Measurements from ENCODE around the gene GBP2.
"Not testable (repeated sequence)": the region's sequence is repeated elsewhere in the genome, so short reads cannot be mapped to it uniquely, and the experiment has no call there.

The GBP2 gene, protein sequence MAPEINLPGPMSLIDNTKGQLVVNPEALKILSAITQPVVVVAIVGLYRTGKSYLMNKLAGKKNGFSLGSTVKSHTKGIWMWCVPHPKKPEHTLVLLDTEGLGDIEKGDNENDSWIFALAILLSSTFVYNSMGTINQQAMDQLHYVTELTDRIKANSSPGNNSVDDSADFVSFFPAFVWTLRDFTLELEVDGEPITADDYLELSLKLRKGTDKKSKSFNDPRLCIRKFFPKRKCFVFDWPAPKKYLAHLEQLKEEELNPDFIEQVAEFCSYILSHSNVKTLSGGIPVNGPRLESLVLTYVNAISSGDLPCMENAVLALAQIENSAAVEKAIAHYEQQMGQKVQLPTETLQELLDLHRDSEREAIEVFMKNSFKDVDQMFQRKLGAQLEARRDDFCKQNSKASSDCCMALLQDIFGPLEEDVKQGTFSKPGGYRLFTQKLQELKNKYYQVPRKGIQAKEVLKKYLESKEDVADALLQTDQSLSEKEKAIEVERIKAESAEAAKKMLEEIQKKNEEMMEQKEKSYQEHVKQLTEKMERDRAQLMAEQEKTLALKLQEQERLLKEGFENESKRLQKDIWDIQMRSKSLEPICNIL

GRCh38 chr1:89125913-89126580, at the start of gene GBP2:
Gene GBP2, minus strand, starts transcription at chr1:89126114. Its CDS starts 4,148 bp downstream, at chr1:89121966.
- DNase-seq: peak; percentile 93

- no peak for DNase-seq
Measured at GRCh38 chr1:89174491-89174890, 48.6 kb upstream of the GBP2 start.

GRCh38 chr1:89172468-89173143, 46.7 kb upstream of the GBP2 start:
- no peak for DNase-seq

- DNase-seq: peak; percentile 59
Measured at GRCh38 chr1:89171067-89171438, 45.1 kb upstream of the GBP2 start.

- DNase-seq: no peak
Measured at GRCh38 chr1:89170170-89171066, 44.5 kb upstream of the GBP2 start.

DNA sequence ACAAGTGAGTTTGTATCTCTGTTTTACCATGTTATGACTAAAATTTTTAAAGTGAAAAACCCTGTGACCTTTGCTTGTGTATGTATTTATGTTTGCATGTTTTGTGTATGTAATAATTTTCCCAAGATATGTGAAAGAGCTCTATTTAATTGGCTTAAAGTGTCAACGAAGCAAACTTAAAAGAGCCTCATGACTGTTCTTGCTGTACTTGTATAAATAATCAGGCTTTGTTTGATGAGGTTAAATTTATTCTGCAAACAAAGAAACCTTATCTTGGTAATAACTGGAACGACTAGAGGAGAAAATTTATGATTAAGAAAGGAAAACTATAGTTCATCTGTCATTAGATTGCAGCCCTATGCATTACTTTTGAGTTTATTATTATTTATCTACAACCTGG, 43.3 kb upstream of the GBP2 start:
- no peak for DNase-seq

GRCh38 chr1:89167590-89168230, 41.8 kb upstream of the GBP2 start:
- no peak for DNase-seq

DNA sequence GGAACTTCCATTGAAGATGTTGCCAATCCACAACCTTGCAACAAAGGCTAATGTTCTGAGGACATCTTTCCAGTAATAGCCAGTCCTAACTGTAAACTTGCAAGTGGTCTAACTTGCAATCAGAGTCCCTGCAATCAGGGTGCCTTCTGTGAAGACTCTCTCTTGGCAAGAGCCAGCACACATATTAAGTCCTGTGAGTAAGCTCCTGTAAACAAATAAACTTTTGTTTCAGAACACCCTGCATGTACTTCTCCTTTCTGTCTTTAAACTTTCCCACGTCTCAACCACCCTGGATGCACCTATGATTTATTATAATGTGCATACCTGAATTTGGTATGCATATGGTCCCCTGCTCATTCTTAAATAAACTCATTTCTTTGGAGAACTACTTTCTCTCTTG, 40.8 kb upstream of the GBP2 start:
- DNase-seq: no peak

GRCh38 chr1:89165811-89166210, 39.9 kb upstream of the GBP2 start:
- no peak for DNase-seq

- no peak for DNase-seq
Measured at GRCh38 chr1:89151047-89151446, 25.1 kb upstream of the GBP2 start.

- DNase-seq: no peak
Measured at GRCh38 chr1:89149976-89150375, 24.1 kb upstream of the GBP2 start.

DNA sequence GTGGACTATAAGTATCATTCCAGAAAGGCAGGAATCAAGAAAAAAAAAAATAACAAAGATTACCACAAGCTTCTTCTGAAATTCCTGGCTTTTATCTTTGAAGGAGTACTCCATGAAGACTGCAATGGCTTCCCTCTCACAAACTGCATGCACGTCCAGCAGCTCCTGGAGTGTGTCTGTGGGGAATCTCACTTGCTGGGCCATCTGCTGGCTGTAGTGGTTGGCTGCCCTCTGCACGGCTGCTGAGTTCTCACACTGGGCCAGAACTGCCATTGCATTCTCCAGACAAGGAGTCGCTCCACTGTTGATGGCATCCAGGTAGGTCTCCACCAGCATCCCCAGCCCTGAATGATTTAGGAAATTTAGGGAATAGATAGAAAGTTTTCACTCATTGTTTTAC, 23.3 kb upstream of the GBP2 start:
- DNase-seq: peak; percentile 56

DNA sequence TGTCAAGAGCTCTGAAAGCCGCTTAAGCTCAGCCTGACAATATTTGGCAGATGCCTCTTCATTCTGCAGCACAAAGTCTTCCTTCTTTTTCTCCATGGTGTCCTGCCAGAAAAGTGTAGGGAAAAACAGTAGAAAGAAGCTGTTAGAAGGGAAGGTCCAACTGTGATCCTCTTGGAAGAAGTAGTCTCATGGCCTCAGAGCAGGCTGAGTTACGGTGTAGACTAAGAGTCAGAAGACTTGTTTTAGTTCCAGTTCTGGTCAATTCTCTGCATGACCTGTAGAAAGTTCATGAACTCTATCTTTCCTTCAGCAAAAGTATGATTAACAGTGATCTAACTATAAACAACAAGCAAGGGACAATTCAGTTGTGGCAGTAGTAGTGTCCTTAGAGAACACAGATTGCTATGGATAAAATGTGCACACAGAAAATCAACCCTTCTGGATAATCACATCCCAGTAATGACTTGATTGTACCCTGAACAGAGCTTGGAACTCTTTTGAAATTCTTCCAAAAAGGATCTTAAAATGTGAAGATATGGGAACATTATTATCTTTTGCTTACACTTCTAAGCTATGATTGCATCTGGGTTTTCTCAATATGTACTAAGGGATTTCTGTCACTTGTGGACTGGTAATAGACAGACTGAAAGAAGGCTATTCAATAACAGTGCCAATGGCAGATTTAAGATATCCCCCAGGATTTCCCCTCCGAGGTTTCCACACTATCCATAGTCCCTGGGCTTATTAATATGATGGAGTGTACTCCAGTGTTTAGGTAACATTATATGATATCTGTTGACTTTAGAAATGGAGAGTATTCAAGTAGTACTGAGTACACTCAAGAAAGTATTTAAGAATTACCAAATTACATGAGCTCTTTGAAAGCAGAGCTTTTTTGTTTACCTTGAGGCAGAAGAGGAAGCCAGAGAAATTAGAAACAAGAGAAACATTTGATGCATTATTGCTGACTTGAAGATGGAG, 22.1 kb upstream of the GBP2 start:
- DNase-seq: no peak

DNA sequence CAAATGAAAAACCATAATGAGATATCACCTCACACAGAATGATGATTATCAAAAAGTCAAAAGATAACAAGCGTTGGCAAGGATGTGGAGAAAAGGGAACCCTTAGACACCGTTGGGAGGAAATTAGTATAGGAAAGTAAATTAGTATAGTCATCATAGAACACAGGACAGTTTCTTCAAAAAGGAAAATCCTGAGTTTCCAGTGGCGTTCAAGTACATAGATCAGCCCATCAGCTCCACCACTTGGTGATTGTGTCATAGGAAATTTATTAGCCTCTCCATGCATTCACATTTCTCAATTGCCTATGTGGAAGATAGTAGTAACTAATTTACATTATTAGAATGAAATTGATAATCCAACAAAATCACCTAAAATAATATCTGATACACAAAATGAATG, 20.8 kb upstream of the GBP2 start:
- no peak for DNase-seq

DNA sequence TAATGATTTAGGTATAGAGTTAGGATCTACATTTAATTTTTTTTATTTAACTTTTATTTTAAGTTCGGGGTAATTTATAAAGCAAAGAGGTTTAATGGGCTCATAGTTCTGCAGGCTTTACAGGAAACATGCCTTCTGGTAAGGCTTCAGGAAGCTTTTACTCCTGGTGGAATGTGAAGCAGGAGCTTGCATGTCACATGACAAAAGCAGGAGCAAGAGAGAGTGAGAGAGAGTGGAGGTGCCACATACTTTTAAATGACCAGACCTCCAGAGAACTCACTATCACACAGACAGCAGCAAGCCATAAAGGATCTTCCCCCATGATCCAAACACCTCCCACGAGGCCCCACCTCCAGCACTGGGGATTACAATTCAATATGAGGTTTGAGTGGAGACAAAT, 17.6 kb upstream of the GBP2 start:
- no peak for DNase-seq

GRCh38 chr1:89142160-89142559, 16.2 kb upstream of the GBP2 start:
- no peak for DNase-seq

DNA sequence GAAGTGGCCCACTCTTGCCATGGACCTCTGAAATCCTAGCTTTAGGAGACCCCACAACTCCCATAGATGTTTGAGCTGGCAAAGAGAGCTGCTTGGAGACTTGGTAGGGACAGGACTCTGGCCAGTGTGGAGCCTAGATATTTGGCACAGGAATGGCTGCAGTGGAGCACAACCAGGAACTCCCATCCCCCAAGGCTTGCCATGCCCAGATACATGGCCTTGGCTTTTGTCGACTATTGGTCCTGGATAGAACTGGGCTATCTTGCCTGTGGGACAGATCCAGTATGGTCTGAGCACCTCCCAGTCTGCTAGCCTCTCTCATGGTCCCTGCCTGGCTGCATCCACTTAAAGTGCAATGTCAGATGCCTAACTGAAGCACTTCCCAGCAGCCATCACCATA, 7.8 kb upstream of the GBP2 start:
- DNase-seq: no peak

DNA sequence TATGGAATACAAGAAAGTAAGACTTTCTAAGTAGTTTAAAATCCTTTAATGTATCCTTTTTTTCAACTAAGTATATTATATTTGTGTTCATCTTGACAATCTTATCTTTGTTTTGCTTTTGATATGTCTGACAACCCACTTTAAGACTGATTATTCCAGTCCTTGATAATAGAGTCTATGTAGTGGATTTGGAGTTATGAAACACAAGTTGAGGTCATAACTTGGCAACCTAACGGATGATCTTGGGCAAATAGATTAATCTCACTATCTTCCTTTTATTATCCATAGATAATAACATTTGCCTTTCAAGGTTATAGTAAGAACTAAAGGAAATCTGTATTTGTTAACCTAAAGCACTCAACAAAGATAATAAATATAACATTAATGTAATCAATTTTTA, 4.8 kb upstream of the GBP2 start:
- peak; percentile 25 for DNase-seq

GRCh38 chr1:89129911-89130310, 4.0 kb upstream of the GBP2 start:
- DNase-seq: peak; percentile 41

GRCh38 chr1:89128003-89128458, 2.1 kb upstream of the GBP2 start:
- DNase-seq: not testable (repeated sequence)

Measured in OCI-M1 (cell line).